ENCODE results near the gene MRPL28.

The MRPL28 gene

GRCh38 chr16:397135-397661 is 26.9 kb upstream of the MRPL28 start, which contains the start of gene NME4:
Gene NME4 (plus strand): TSS chr16:397199. CDS start chr16:397223, 24 bp downstream.
- H3K27ac ChIP-seq: peak within 1 kb of the TSS; percentile 82
- no peak for TF ChIP-seq CTCF (conservative IDR thresholded peaks at IDR 0.05)

GRCh38 chr16:396605-397004 is 26.3 kb upstream of the MRPL28 start:
- no peak for TF ChIP-seq CTCF (conservative IDR thresholded peaks at IDR 0.05)
- peak overlapping the region; percentile 82 for H3K27ac ChIP-seq

- H3K27ac ChIP-seq: peak overlapping the region; percentile 82
- TF ChIP-seq CTCF (conservative IDR thresholded peaks at IDR 0.05): no peak
Observed at GRCh38 chr16:396199-396598, 25.9 kb upstream of the MRPL28 start.

- H3K27ac ChIP-seq: no peak overlapping the region
- no peak for TF ChIP-seq CTCF (conservative IDR thresholded peaks at IDR 0.05)
Observed at GRCh38 chr16:392450-393030, 22.2 kb upstream of the MRPL28 start.

- H3K27ac ChIP-seq: no peak overlapping the region
- TF ChIP-seq CTCF (conservative IDR thresholded peaks at IDR 0.05): peak; percentile 67
Observed at GRCh38 chr16:391885-392335, 21.6 kb upstream of the MRPL28 start.

- peak overlapping the region; percentile 90 for H3K27ac ChIP-seq
- no peak for TF ChIP-seq CTCF (conservative IDR thresholded peaks at IDR 0.05)
Observed at GRCh38 chr16:389352-389751, 19.0 kb upstream of the MRPL28 start.

- H3K27ac ChIP-seq: peak overlapping the region; percentile 90
- TF ChIP-seq CTCF (conservative IDR thresholded peaks at IDR 0.05): peak; percentile 28; the same call in 1 of the 2 replicates
Observed at GRCh38 chr16:387761-388666, 17.7 kb upstream of the MRPL28 start.
